K562 (cell line): ENCODE data around the gene LSM12.

Experiments
- CAMTA2 ChIP-seq: fragments of 250-450 bp; sonication (Bioruptor Pico); conservative IDR thresholded peaks from 2 replicates; pipeline ENCODE4 v1.5.1; 2022
- CHD2 ChIP-seq: IDR thresholded peaks from 2 replicates; pipeline ENCODE4 v1.6.1; 2011; ENCODE audit warnings: low read depth, low read length
- EP300 ChIP-seq: IDR thresholded peaks from 2 replicates; pipeline ENCODE4 v1.6.1; 2012; ENCODE audit warnings: low read length, improper control_type of control experiment
- EZH2 ChIP-seq: IDR thresholded peaks from 2 replicates; pipeline ENCODE4 v1.6.1; 2012; ENCODE audit warnings: low read depth, mild to moderate bottlenecking, inconsistent platforms, low read length, borderline replicate concordance
- FOXA1 ChIP-seq: fragments of 450-650 bp; IDR thresholded peaks from 2 replicates; pipeline ENCODE4 v1.6.1; 2016; ENCODE audit warnings: mild to moderate bottlenecking, borderline replicate concordance
- HMGXB4 ChIP-seq: sonication (generic); formaldehyde crosslinking; IDR thresholded peaks from 2 replicates; pipeline ENCODE4 v1.8.1; 2023; ENCODE audit warnings: mild to moderate bottlenecking, missing genetic modification reagents
- HNRNPL ChIP-seq: fragments of 200-400 bp; formaldehyde crosslinking; IDR thresholded peaks from 2 replicates; pipeline ENCODE4 v1.6.1; 2017; ENCODE audit warnings: low read depth, mild to moderate bottlenecking, low read length
- IRF9 ChIP-seq: fragments of 450-650 bp; IDR thresholded peaks from 2 replicates; pipeline ENCODE4 v1.6.1; 2016; ENCODE audit warnings: missing biosample characterization, missing genetic modification characterization
- MCM3 ChIP-seq: fragments of 450-650 bp; IDR thresholded peaks from 2 replicates; pipeline ENCODE4 v1.6.1; 2016
- MYNN ChIP-seq, 2 experiments: sonication (generic); formaldehyde crosslinking in 1 of 2; IDR thresholded peaks; 2 replicates each; pipeline versions ENCODE4 v1.5.0 to v1.6.1; 2016 to 2020; ENCODE audit warnings: antibody characterized with exemption in 1 of 2, missing genetic modification reagents in 1 of 2
- RHOXF2B ChIP-seq: fragments of 250-450 bp; sonication (Bioruptor Pico); conservative IDR thresholded peaks from 2 replicates; pipeline ENCODE4 v1.5.1; 2021
- ZNF354B ChIP-seq: fragments of 250-450 bp; sonication (Bioruptor Pico); IDR thresholded peaks from 2 replicates; pipeline ENCODE4 v1.4.0; 2020
- ZNF512 ChIP-seq: IDR thresholded peaks from 2 replicates; pipeline ENCODE4 v1.6.1; 2016; ENCODE audit warnings: missing genetic modification characterization, missing compliant biosample characterization
- ZNF589 ChIP-seq: fragments of 200-800 bp; sonication (Bioruptor generic); IDR thresholded peaks from 2 replicates; pipeline ENCODE4 v1.6.1; 2016; ENCODE audit warnings: low read depth, missing genetic modification characterization, missing compliant biosample characterization

GRCh38 chr17:44075598-44076293 lies 9.3 kb upstream of the LSM12 start:
- TF ChIP-seq RHOXF2B (CRISPR knock-in tag) = no peak
- no peak for TF ChIP-seq EZH2
- TF ChIP-seq CAMTA2 (CRISPR knock-in tag) = no peak
- TF ChIP-seq IRF9 (tag) = no peak
- no peak for TF ChIP-seq ZNF589 (CRISPR knock-in tag)
- no peak for TF ChIP-seq MYNN (IDR thresholded peaks at IDR 0.05)
- TF ChIP-seq MYNN (CRISPR knock-in tag; IDR thresholded peaks at IDR 0.05) = no peak
- TF ChIP-seq HNRNPL = no peak
- no peak for TF ChIP-seq MCM3
- TF ChIP-seq CHD2 = no peak
- TF ChIP-seq EP300 = no peak
- no peak for TF ChIP-seq HMGXB4 (CRISPR knock-in tag)
- TF ChIP-seq ZNF354B (CRISPR knock-in tag) = no peak
- no peak for TF ChIP-seq FOXA1
- TF ChIP-seq ZNF512 (tag) = no peak
